ENCODE results near the gene CISH.
A peak's percentile ranks its signal among the peaks of the same experiment; 100 is the strongest.

CISH gene

GRCh38 chr3:50617096-50617791, 5.7 kb upstream of the CISH start, which contains the start of gene MAPKAPK3:
Gene MAPKAPK3, plus strand, starts transcription at chr3:50617151. Its CDS starts 415 bp downstream, at chr3:50617566.
- no peak for TF ChIP-seq CTCF (IDR thresholded peaks at IDR 0.05; ENCODE audit: low read depth, low read length)
- DNase-seq (ENCODE audit: low read depth, low spot score) = no peak
- peak within 1 kb of the TSS; percentile 72 for H3K4me3 ChIP-seq (ENCODE audit: low read depth, low read length)
- in situ Hi-C loops (cut with HindIII; ENCODE audit: low sequenced_read_pairs) = no loop called here

- no peak for TF ChIP-seq CTCF (IDR thresholded peaks at IDR 0.05; ENCODE audit: low read depth, low read length)
- DNase-seq (ENCODE audit: low read depth, low spot score) = peak; percentile 90
- H3K4me3 ChIP-seq (ENCODE audit: low read depth, low read length) = peak overlapping the region; percentile 72
- in situ Hi-C loops (cut with HindIII; ENCODE audit: low sequenced_read_pairs) = no loop called here
These were observed 5.2 kb upstream of the CISH start for GRCh38 chr3:50616770-50617095.

DNA sequence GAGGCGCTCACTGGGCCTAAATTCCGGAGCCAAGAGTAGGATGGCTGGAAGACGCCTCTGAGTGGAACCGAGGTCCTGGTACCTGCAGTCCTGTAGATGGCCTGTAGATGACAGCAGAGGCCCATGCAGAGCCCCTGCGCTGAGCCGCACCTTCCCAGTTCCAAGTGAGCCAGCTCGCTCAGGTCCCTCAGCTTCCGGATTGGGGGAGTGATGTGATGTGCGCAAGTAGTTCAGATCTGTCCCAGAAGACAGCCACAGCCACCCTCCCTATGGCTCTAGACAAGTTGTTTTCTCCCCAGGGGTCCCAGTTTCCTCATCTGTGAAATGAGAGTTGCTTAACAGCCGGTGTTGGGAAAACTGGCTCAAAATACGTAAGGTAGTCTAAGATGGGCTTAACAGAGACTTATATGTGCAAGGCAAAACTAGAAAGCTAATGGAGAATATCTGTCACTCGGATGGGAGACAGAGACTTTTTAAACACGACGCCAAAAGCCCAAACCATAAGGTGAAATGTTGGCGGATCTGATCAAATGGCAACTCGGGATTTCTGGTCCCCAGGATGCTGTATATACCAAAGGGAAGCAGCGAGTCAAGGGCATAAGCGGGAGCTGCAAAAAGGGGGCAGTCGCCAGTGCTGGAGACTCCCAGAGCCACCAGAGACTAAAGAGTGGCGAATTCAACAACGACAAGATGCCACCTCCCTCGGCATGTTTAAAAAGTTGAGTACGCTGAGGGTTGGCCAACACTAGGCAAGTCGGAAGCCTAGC, 4.6 kb upstream of the CISH start:
- H3K4me3 ChIP-seq (ENCODE audit: low read depth, low read length) = peak overlapping the region; percentile 72
- DNase-seq (ENCODE audit: low read depth, low spot score) = peak; percentile 82
- in situ Hi-C loops (cut with HindIII; ENCODE audit: low sequenced_read_pairs) = no loop called here
- TF ChIP-seq CTCF (IDR thresholded peaks at IDR 0.05; ENCODE audit: low read depth, low read length) = peak; percentile 100

DNA sequence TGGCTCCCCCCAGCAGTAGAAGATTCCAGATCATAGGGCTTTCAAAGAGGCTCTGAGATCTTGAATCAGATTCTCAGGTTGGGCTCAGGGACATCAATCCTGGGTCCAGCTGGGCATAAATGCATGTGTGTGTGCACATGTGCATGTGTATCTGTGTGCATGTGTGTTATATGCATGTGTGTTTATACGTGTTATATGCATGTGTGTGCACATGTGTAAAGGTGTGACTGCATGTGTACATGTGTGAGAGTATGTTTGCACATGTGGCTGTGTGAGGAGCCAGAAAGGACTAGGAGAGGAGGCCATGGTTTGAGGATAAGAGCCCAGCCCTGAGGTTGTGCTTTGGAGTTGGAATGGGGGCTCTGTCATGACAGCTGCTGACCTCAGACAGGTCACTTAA, 3.6 kb upstream of the CISH start:
- TF ChIP-seq CTCF (IDR thresholded peaks at IDR 0.05; ENCODE audit: low read depth, low read length) = no peak
- no peak for DNase-seq (ENCODE audit: low read depth, low spot score)
- in situ Hi-C loops (cut with HindIII; ENCODE audit: low sequenced_read_pairs) = no loop called here
- no peak overlapping the region for H3K4me3 ChIP-seq (ENCODE audit: low read depth, low read length)

GRCh38 chr3:50612970-50613846, 1.6 kb upstream of the CISH start:
- no peak for DNase-seq (ENCODE audit: low read depth, low spot score)
- in situ Hi-C loops (cut with HindIII; ENCODE audit: low sequenced_read_pairs) = no loop called here
- no peak for TF ChIP-seq CTCF (IDR thresholded peaks at IDR 0.05; ENCODE audit: low read depth, low read length)
- H3K4me3 ChIP-seq (ENCODE audit: low read depth, low read length) = no peak overlapping the region

GRCh38 chr3:50612234-50612882, 784 bp upstream of the CISH start:
- no peak for DNase-seq (ENCODE audit: low read depth, low spot score)
- peak overlapping the region; percentile 55 for H3K4me3 ChIP-seq (ENCODE audit: low read depth, low read length)
- no peak for TF ChIP-seq CTCF (IDR thresholded peaks at IDR 0.05; ENCODE audit: low read depth, low read length)
- in situ Hi-C loops (cut with HindIII; ENCODE audit: low sequenced_read_pairs) = no loop called here

All from astrocyte of the spinal cord (primary cell).